Smooth muscle cell (in vitro differentiated cells): ENCODE measurements around the gene ZFYVE9. TPM values are rescaled to one million over a fixed set of nuclear protein-coding genes. Genes with fewer than 3 reads are reported as not detected.

Experiments
- DNase-seq: peaks from one replicate; lab custom pipeline; 2025; ENCODE audit not compliant: unreplicated experiment; lab: John Stamatoyannopoulos, UW
- H2AFZ ChIP-seq: fragments of 200-600 bp; sonication (generic); 2 replicates; pipeline ENCODE4 v1.6.0; 2016; ENCODE audit warnings: antibody characterized with exemption, low read depth, mild to moderate bottlenecking
- H3F3A ChIP-seq: fragments of 200-600 bp; sonication (generic); 2 replicates; pipeline ENCODE4 v1.6.0; 2017; ENCODE audit warnings: antibody characterized with exemption, low read depth
- H3K27ac ChIP-seq: fragments of 200-600 bp; sonication (generic); 2 replicates; pipeline ENCODE4 v1.5.1; 2016; ENCODE audit warnings: low read depth, mild to moderate bottlenecking
- H3K27me3 ChIP-seq: fragments of 200-600 bp; sonication (generic); 2 replicates; pipeline ENCODE4 v1.6.1; 2016; ENCODE audit warnings: low read depth, mild to moderate bottlenecking
- H3K36me3 ChIP-seq: fragments of 200-600 bp; sonication (generic); 2 replicates; pipeline ENCODE4 v1.5.1; 2016; ENCODE audit warnings: low read depth
- H3K4me1 ChIP-seq: fragments of 200-600 bp; sonication (generic); 2 replicates; pipeline ENCODE4 v1.5.1; 2016; ENCODE audit warnings: low read depth
- H3K4me2 ChIP-seq: fragments of 200-600 bp; sonication (generic); 2 replicates; pipeline ENCODE4 v1.6.0; 2016; ENCODE audit warnings: mild to moderate bottlenecking
- H3K4me3 ChIP-seq: fragments of 200-600 bp; sonication (generic); 2 replicates; pipeline ENCODE4 v1.5.1; 2016; ENCODE audit warnings: mild to moderate bottlenecking
- H3K79me2 ChIP-seq: fragments of 200-600 bp; sonication (generic); 2 replicates; pipeline ENCODE4 v1.6.0; 2016; ENCODE audit warnings: low read depth, mild to moderate bottlenecking
- H3K9ac ChIP-seq: fragments of 200-600 bp; sonication (generic); 2 replicates; pipeline ENCODE4 v1.6.0; 2016; ENCODE audit warnings: low read depth
- H3K9me3 ChIP-seq: fragments of 200-600 bp; sonication (generic); replicated peaks from 2 replicates; pipeline ENCODE4 v1.5.1; 2016; ENCODE audit warnings: low read depth
- H4K20me1 ChIP-seq: fragments of 200-600 bp; sonication (generic); 2 replicates; pipeline ENCODE4 v1.6.0; 2016; ENCODE audit warnings: low read depth
- WGBS: methylation state at CpG from one replicate; pipeline ENCODE4 v1.1.7; 2016; ENCODE audit warnings: low lambda C conversion rate; 5-methylcytosine and 5-hydroxymethylcytosine counted together
- polyA plus RNA-seq: library from polyadenylated mRNA; unstranded; fragments of >200 nt; fragmentation: Nextera tagmentation; extraction: Ambion mirVana; gene quantifications from 2 replicates; pipeline ENCODE4 v1.2.1, GENCODE V29; 2016
- total RNA-seq: library from RNA; depleted of rRNA; stranded (reverse); fragments of >200 nt; gene quantifications from 2 replicates; pipeline ENCODE4 v1.2.3, GENCODE V29; 2014
- TF ChIP-seq, protein P1 (sequence below): fragments of 200-600 bp; sonication (generic); IDR thresholded peaks from 2 replicates; pipeline ENCODE4 v1.5.1; 2017; ENCODE audit warnings: borderline replicate concordance, mild to moderate bottlenecking, antibody characterized with exemption; ENCODE audit not compliant: insufficient read depth, poor library complexity, severe bottlenecking

ZFYVE9 gene
- total and polyA plus RNA-seq, 2 experiments from 2014 or later, result 2.7 to 19.1 TPM

DNA sequence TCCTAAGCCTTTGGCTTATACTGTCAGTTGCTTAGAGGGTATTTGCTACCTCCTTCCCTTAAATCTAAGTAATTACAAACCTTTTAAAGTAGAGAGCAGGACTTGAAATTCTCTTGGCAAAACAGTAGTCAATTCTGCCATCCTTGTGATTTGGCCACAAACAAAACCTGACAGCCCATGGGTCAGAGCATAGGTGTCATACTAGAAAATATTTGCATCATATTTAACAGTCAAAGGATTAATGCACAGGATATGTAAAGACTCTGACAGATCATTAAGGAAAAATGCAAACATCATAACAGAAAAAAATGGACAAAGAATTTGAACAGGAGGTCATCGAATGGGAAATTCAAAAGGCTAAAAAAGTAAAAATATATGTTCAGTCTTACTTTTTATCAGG is 50.5 kb downstream of the ZFYVE9 start:
- TF ChIP-seq, protein P1, sequence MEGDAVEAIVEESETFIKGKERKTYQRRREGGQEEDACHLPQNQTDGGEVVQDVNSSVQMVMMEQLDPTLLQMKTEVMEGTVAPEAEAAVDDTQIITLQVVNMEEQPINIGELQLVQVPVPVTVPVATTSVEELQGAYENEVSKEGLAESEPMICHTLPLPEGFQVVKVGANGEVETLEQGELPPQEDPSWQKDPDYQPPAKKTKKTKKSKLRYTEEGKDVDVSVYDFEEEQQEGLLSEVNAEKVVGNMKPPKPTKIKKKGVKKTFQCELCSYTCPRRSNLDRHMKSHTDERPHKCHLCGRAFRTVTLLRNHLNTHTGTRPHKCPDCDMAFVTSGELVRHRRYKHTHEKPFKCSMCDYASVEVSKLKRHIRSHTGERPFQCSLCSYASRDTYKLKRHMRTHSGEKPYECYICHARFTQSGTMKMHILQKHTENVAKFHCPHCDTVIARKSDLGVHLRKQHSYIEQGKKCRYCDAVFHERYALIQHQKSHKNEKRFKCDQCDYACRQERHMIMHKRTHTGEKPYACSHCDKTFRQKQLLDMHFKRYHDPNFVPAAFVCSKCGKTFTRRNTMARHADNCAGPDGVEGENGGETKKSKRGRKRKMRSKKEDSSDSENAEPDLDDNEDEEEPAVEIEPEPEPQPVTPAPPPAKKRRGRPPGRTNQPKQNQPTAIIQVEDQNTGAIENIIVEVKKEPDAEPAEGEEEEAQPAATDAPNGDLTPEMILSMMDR, result no peak
- no peaks in the 10 kb centered on the region for H3K79me2 ChIP-seq
- no peaks in the 10 kb centered on the region for H3K9me3 ChIP-seq
- no peak for DNase-seq
- H3K4me1 ChIP-seq, result no peaks in the 10 kb centered on the region
- H3K9ac ChIP-seq, result no peak overlapping the region
- 95% methylated on average over 1 of the region's 1 CpG for WGBS
- H3K27ac ChIP-seq, result no peak overlapping the region
- no peaks in the 10 kb centered on the region for H3K36me3 ChIP-seq
- no peak overlapping the region for H3K4me2 ChIP-seq
- H3F3A ChIP-seq, result no peaks in the 10 kb centered on the region
- H3K27me3 ChIP-seq, result no peaks in the 10 kb centered on the region
- H3K4me3 ChIP-seq, result no peak overlapping the region
- H2AFZ ChIP-seq, result no peak overlapping the region
- peaks cover 28% of the 10 kb centered on the region for H4K20me1 ChIP-seq

DNA sequence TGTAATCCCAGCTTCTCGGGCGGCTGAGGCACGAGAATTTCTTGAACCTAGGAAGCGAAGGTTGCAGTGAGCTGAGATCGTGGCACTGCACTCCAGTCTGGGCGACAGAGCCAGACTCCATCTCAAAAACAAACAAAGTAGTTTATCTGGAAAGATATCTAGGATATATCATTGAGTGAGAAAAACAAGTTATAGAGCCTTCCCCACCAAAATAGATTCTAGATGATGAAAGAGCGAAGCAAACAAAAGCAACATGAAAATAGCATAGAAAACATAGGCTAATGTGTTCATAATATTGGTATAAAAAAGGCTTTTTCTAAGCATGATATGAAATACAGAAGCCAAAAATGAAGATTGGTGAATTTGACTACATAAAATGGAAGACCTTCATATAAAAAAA is 52.1 kb downstream of the ZFYVE9 start:
- H2AFZ ChIP-seq, result no peak overlapping the region
- H4K20me1 ChIP-seq, result peaks cover 28% of the 10 kb centered on the region
- H3K4me1 ChIP-seq, result no peaks in the 10 kb centered on the region
- H3F3A ChIP-seq, result no peaks in the 10 kb centered on the region
- H3K36me3 ChIP-seq, result no peaks in the 10 kb centered on the region
- no peak overlapping the region for H3K9ac ChIP-seq
- H3K79me2 ChIP-seq, result no peaks in the 10 kb centered on the region
- no peak overlapping the region for H3K4me2 ChIP-seq
- H3K27ac ChIP-seq, result no peak overlapping the region
- H3K9me3 ChIP-seq, result no peaks in the 10 kb centered on the region
- H3K27me3 ChIP-seq, result no peaks in the 10 kb centered on the region
- DNase-seq, result no peak
- 81% methylated on average over 7 of the region's 7 CpGs for WGBS
- no peak overlapping the region for H3K4me3 ChIP-seq
- TF ChIP-seq, protein P1, result no peak

DNA sequence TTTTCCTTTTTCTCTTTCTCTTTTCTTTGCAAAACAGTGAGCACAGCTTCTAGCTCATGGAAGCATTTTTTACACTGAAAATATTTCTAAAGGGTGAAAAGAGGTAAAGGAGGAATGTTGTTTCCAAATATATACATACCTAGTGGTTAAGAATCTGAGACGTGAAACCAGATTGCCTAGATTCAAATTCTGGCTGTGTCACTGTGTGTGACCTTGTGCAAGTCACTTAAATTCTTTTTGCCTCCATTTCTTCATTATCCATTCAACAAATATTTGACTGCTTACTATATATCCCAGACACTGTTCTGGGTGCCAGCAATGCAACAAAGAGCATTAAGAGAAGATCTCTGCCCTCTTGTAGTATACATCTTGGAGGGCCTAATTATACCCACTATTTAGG is 53.3 kb downstream of the ZFYVE9 start:
- Histone ChIP-seq H3K9me3 (no peaks in the 10 kb centered on the region), H3K36me3 (no peaks in the 10 kb centered on the region), H4K20me1 (peaks cover 24% of the 10 kb centered on the region), H3K79me2 (no peaks in the 10 kb centered on the region), H3K4me3 (no peak overlapping the region), H3K9ac (no peak overlapping the region), H3K4me1 (no peaks in the 10 kb centered on the region), H2AFZ (no peak overlapping the region), H3K4me2 (no peak overlapping the region), H3F3A (no peaks in the 10 kb centered on the region), H3K27ac (no peak overlapping the region), H3K27me3 (no peaks in the 10 kb centered on the region)
- no peak for DNase-seq
- TF ChIP-seq, protein P1, result no peak
- WGBS, result 88% methylated on average over 1 of the region's 1 CpG

DNA sequence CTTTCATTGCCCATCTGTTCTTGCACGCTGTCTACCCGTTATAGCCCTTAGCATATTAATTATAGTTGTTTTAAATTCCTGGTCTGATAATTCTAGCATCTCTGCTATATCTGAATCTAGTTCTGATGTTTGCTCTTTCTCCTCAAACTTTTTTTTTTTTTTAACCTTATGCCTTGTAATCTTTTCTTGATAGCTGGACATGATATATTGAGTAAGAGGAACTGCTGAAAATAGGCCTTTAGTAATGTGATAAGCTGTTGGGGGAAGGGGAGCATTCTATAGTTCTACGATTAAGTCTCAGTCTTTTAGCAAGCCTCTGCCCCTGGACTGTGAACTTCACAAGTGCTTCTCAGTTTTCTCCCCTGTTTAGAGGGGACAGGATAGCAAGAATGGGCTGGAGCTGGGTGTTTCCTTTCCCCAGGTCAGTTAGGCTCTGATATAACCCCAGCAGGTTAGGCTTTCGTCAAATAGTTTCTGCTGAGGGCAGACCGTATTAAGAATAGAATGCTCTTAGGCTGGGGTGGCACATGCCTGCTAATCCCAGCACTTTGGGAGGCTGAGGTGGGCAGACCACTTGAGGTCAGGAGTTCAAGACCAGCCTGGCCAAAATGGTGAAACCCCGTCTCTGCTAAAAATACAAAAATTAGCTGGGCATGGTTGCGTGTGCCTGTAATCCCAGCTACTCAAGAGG is 62.2 kb downstream of the ZFYVE9 start:
- H3K36me3 ChIP-seq, result no peaks in the 10 kb centered on the region
- no peak overlapping the region for H2AFZ ChIP-seq
- no peaks in the 10 kb centered on the region for H3F3A ChIP-seq
- no peaks in the 10 kb centered on the region for H3K4me1 ChIP-seq
- no peak overlapping the region for H3K27ac ChIP-seq
- H3K79me2 ChIP-seq, result peaks cover 4% of the 10 kb centered on the region
- no peak overlapping the region for H3K9ac ChIP-seq
- H3K9me3 ChIP-seq, result no peaks in the 10 kb centered on the region
- 90% methylated on average over 7 of the region's 7 CpGs for WGBS
- peaks cover 17% of the 10 kb centered on the region for H4K20me1 ChIP-seq
- DNase-seq, result no peak
- no peak overlapping the region for H3K4me2 ChIP-seq
- H3K27me3 ChIP-seq, result no peaks in the 10 kb centered on the region
- TF ChIP-seq, protein P1, result no peak
- no peak overlapping the region for H3K4me3 ChIP-seq
